ENCODE results near the gene POLD1. TPM values are rescaled to one million over a fixed set of nuclear protein-coding genes. Genes with fewer than 3 reads are reported as not detected.

POLD1 gene
- total RNA-seq: 63.9 and 73.8 TPM in 2 replicates
- 40.9 and 56.7 TPM in 2 replicates for polyA plus RNA-seq
- 23.6 and 29.6 TPM in 2 replicates for polyA plus RNA-seq (2011; cell fraction: cytosol; rRNA removed)
- 116 and 120 TPM in 2 replicates for polyA plus RNA-seq (2011; cell fraction: nucleus; rRNA removed)
- 28.1 and 36.5 TPM in 2 replicates for polyA plus RNA-seq (2012)
- 24.6 and 40.3 TPM in 2 replicates for polyA minus RNA-seq
- polyA minus RNA-seq (2011; cell fraction: cytosol; rRNA and poly(A)+ RNA removed): 178 TPM
- polyA minus RNA-seq (2011; cell fraction: nucleus; rRNA and poly(A)+ RNA removed): 30.4 and 43.1 TPM in 2 replicates
- percentile 55 among the genes with signal in this experiment for Bru-seq, nascent RNA
- BruChase-seq, experiment 1, labeled RNA remaining after a 6-hour chase: percentile 75 among the genes with signal in this experiment
- percentile 59 among the genes with signal in this experiment for BruChase-seq, experiment 2, labeled RNA remaining after a 2-hour chase
- long read RNA-seq, transcript POLD1-210 (27 exons, 3,437 nt): minor isoform, 6 of 74 reads
- long read RNA-seq, transcript POLD1-201 (27 exons, 3,444 nt): major isoform, 24 of 74 reads
- long read RNA-seq, partial matches to known transcripts: 18 of 74 reads
- long read RNA-seq, other reads (novel, unspliced or antisense): 21 of 74 reads

GRCh38 chr19:50383852-50384684 is at the start of gene POLD1:
TSS of gene POLD1 (plus strand) at chr19:50384347. CDS start at chr19:50398852, 14,505 bp downstream.
- no TSS peak for BruUV-seq (replicated peaks)
- dilution Hi-C loops (cut with MboI; ENCODE audit: extremely low pct_ligation_motif_present, low sequenced_read_pairs): no loop called here
- intact Hi-C loops (cut with micrococcal nuclease): loop anchor here (1.0 kb wide), 6 partner anchors 8 to 507 kb away; partner anchors contain the start of genes AKT1S1, JOSD2, NR1H2 and TBC1D17
- Histone ChIP-seq H3K79me2 (ENCODE audit: control insufficient read depth, insufficient read depth, low read length) (peaks cover 27% of the 10 kb centered on the region), H3K27me3 (ENCODE audit: control insufficient read depth in 2 of 2, insufficient read depth in 2 of 2, low read length in 2 of 2) (no peaks in the 10 kb centered on the region), H2AFZ (ENCODE audit: low read depth, low read length) (peak within 1 kb of the TSS; percentile 71), H3K9me1 (replicated peaks; ENCODE audit: control insufficient read depth, extremely low read depth, insufficient read depth, low read length) (no peaks in the 10 kb centered on the region), H3K9me3 (replicated peaks; ENCODE audit: control insufficient read depth, insufficient read depth, low read length) (no peaks in the 10 kb centered on the region), H3K36me3 (ENCODE audit: control insufficient read depth in 2 of 2, extremely low read depth in 1 of 2, insufficient read depth in 2 of 2, low read length in 2 of 2) (peaks cover 0 to 22% of the 10 kb centered on the region in 2 experiments), H3K9ac (replicated peaks; ENCODE audit: extremely low read depth, insufficient read depth, low read length) (peak within 1 kb of the TSS; percentile 86), H4K20me1 (replicated peaks; ENCODE audit: control insufficient read depth, extremely low read depth, insufficient read depth, low read length) (no peaks in the 10 kb centered on the region), H3K4me1 (ENCODE audit: control insufficient read depth, extremely low read depth, insufficient read depth, low read length) (peaks cover 16% of the 10 kb centered on the region), H3K27ac (ENCODE audit: insufficient read depth, low read depth, low read length) (peak within 1 kb of the TSS; percentile 63), H3K4me2 (ENCODE audit: insufficient read depth, low read length) (peak within 1 kb of the TSS; percentile 98), H3K4me3 (replicated peaks in 1 of 3; ENCODE audit: insufficient read depth in 1 of 3, low read depth in 1 of 3, low read length in 3 of 3) (peak within 1 kb of the TSS; percentile 71 to 94 (median 80))
- ChIA-PET POLR2A (interaction anchor here (1.4 kb wide), 1 partner anchor 8 kb away, joined by 4 read pairs; the partner anchor contains the start of gene NR1H2), CTCF (interaction anchor here (0.9 to 1.9 kb wide), 8 partner anchors 14 to 83 kb away, joined by 3 to 12 read pairs (median 4); partner anchors contain the start of gene KCNC3)
- TF ChIP-seq JUN (IDR thresholded peaks at IDR 0.05; ENCODE audit: borderline replicate concordance, insufficient read depth, insufficient read length, low read depth) (no peak), EZH2 (IDR thresholded peaks at IDR 0.05; ENCODE audit: borderline replicate concordance, low read depth, low read length, severe bottlenecking) (no peak), MYC (IDR thresholded peaks at IDR 0.05; ENCODE audit: low read depth, low read length) (peak; percentile 30), POLR2AphosphoS5 (IDR thresholded peaks at IDR 0.05; ENCODE audit: insufficient read depth, low read depth, low read length) (peak; percentile 30), FOS (IDR thresholded peaks at IDR 0.05; ENCODE audit: borderline replicate concordance, insufficient read depth, low read length) (no peak), POLR2A (IDR thresholded peaks at IDR 0.05; ENCODE audit: low read depth, low read length) (peak; percentile 79)
- TF ChIP-seq, protein P1, sequence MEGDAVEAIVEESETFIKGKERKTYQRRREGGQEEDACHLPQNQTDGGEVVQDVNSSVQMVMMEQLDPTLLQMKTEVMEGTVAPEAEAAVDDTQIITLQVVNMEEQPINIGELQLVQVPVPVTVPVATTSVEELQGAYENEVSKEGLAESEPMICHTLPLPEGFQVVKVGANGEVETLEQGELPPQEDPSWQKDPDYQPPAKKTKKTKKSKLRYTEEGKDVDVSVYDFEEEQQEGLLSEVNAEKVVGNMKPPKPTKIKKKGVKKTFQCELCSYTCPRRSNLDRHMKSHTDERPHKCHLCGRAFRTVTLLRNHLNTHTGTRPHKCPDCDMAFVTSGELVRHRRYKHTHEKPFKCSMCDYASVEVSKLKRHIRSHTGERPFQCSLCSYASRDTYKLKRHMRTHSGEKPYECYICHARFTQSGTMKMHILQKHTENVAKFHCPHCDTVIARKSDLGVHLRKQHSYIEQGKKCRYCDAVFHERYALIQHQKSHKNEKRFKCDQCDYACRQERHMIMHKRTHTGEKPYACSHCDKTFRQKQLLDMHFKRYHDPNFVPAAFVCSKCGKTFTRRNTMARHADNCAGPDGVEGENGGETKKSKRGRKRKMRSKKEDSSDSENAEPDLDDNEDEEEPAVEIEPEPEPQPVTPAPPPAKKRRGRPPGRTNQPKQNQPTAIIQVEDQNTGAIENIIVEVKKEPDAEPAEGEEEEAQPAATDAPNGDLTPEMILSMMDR (IDR thresholded peaks at IDR 0.05; ENCODE audit: extremely low read depth in 1 of 2, insufficient read depth in 1 of 2, low read depth in 1 of 2, low read length in 2 of 2): no peak
- TF ChIP-seq, protein P2, sequence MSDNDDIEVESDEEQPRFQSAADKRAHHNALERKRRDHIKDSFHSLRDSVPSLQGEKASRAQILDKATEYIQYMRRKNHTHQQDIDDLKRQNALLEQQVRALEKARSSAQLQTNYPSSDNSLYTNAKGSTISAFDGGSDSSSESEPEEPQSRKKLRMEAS (IDR thresholded peaks at IDR 0.05; ENCODE audit: insufficient read depth, insufficient read length): peak; percentile 61
- peak; percentile 99 for DNase-seq (ENCODE audit: low read depth, low spot score)
- peak; percentile 97 for FAIRE-seq
